Breast epithelium (tissue), 4 donors: Measurements from ENCODE around the gene ANTXR1. TPM values are rescaled to one million over a fixed set of nuclear protein-coding genes. Genes with fewer than 3 reads are reported as not detected.
"Not testable (repeated sequence)": the region's sequence is repeated elsewhere in the genome, so short reads cannot be mapped to it uniquely, and the experiment has no call there.

Experiments used
- DNase-seq, 2 donors: peaks; one replicate each; pipeline ENCODE4 v3.0.0-alpha.2; 2019; ENCODE audit warnings: low spot score in 2 of 2
- H3K27ac ChIP-seq, 2 donors: fragments of 200-600 bp; sonication (generic) in 1 of 2; one replicate each; pipeline ENCODE4 v1.5.1; 2016 to 2019; ENCODE audit warnings: mild to moderate bottlenecking in 1 of 2
- H3K27me3 ChIP-seq, 2 donors: fragments of 200-600 bp; sonication (generic) in 1 of 2; one replicate each; pipeline versions ENCODE4 v1.5.1 to v1.6.0; 2017 to 2019; ENCODE audit warnings: control low read depth in 1 of 2, mild to moderate bottlenecking in 1 of 2
- H3K36me3 ChIP-seq: fragments of 200-600 bp; one replicate; pipeline ENCODE4 v1.5.1; 2019
- H3K4me1 ChIP-seq, 2 donors: fragments of 200-600 bp; sonication (generic); one replicate each; pipeline ENCODE4 v1.5.1; 2016 to 2019; ENCODE audit warnings: control low read depth in 1 of 2
- H3K4me3 ChIP-seq, 3 donors: fragments of 200-600 bp; sonication (generic); 1 replicate in 2 of 3; 2 replicates in 1 of 3; pipeline ENCODE4 v1.5.1; 2016 to 2019; ENCODE audit warnings: mild to moderate bottlenecking in 3 of 3, moderate library complexity in 2 of 3
- H3K9me3 ChIP-seq, 2 donors: fragments of 200-600 bp; sonication (generic) in 1 of 2; one replicate each; pipeline ENCODE4 v1.5.1; 2016 to 2019; ENCODE audit warnings: control low read depth in 1 of 2
- CTCF ChIP-seq, 3 donors: fragments of 450-650 bp; IDR thresholded peaks; one replicate each; pipeline ENCODE4 v1.5.1; 2016 to 2017; ENCODE audit warnings: antibody characterized with exemption in 3 of 3, mild to moderate bottlenecking in 3 of 3, moderate library complexity in 3 of 3
- POLR2A ChIP-seq: fragments of 450-650 bp; IDR thresholded peaks from one replicate; pipeline ENCODE4 v1.6.1; 2016; ENCODE audit warnings: antibody characterized with exemption, mild to moderate bottlenecking, moderate library complexity
- POLR2AphosphoS5 ChIP-seq, 3 donors: sonication (generic); formaldehyde crosslinking; IDR thresholded peaks; one replicate each; pipeline ENCODE4 v1.6.1; 2017; ENCODE audit warnings: antibody characterized with exemption in 3 of 3
- intact Hi-C: fragments of 100-400 bp; cut with DNase I; formaldehyde crosslinking; loops from one replicate; pipeline ENCODE4 v1.15.1; 2023; ENCODE audit warnings: low total_unique reads
- total RNA-seq, 3 donors: library from RNA; depleted of rRNA; stranded (reverse); fragments of >200 nt; gene quantifications; one replicate each; pipeline ENCODE4 v1.1.0, GENCODE V29; 2016

ANTXR1 gene
- total RNA-seq, 3 donors from 2014 or later = 52.7 to 72.8 (median 68.8) TPM

GRCh38 chr2:69255760-69256159 lies 242.8 kb downstream of the ANTXR1 start:
- H3K27ac ChIP-seq = no peak overlapping the region
- TF ChIP-seq CTCF (IDR thresholded peaks at IDR 0.05) (no peak), POLR2A (no peak), POLR2AphosphoS5 (IDR thresholded peaks at IDR 0.05) (no peak)
- no peak overlapping the region for H3K4me3 ChIP-seq
- no peaks in the 10 kb centered on the region for H3K36me3 ChIP-seq
- DNase-seq = no peak
- no peaks in the 10 kb centered on the region for H3K27me3 ChIP-seq
- H3K9me3 ChIP-seq = peaks cover 9 to 14% of the 10 kb centered on the region in 2 donors
- H3K4me1 ChIP-seq = peaks cover 0 to 11% of the 10 kb centered on the region in 2 donors
- intact Hi-C loops = no loop called here

GRCh38 chr2:69259994-69260591 lies 247.1 kb downstream of the ANTXR1 start:
- H3K27me3 ChIP-seq, H3K4me3 ChIP-seq, H3K36me3 ChIP-seq, intact Hi-C loops, H3K4me1 ChIP-seq, H3K27ac ChIP-seq, DNase-seq: not testable (repeated sequence)
- H3K9me3 ChIP-seq = peaks cover 11 to 15% of the 10 kb centered on the region in 2 donors

GRCh38 chr2:69260666-69261065 lies 247.7 kb downstream of the ANTXR1 start:
- no peaks in the 10 kb centered on the region for H3K27me3 ChIP-seq
- no peak overlapping the region for H3K4me3 ChIP-seq
- TF ChIP-seq CTCF (IDR thresholded peaks at IDR 0.05) (no peak), POLR2AphosphoS5 (IDR thresholded peaks at IDR 0.05) (no peak), POLR2A (no peak)
- no peaks in the 10 kb centered on the region for H3K4me1 ChIP-seq
- no peak for DNase-seq
- H3K9me3 ChIP-seq = peaks cover 11 to 15% of the 10 kb centered on the region in 2 donors
- H3K36me3 ChIP-seq = no peaks in the 10 kb centered on the region
- H3K27ac ChIP-seq = no peak overlapping the region
- intact Hi-C loops = no loop called here

- no peak for TF ChIP-seq CTCF (IDR thresholded peaks at IDR 0.05)
- TF ChIP-seq POLR2AphosphoS5 (IDR thresholded peaks at IDR 0.05) = no peak
- TF ChIP-seq POLR2A = no peak
- no peak for DNase-seq
- Histone ChIP-seq H3K27me3 (no peaks in the 10 kb centered on the region), H3K36me3 (no peaks in the 10 kb centered on the region), H3K4me3 (no peak overlapping the region), H3K27ac (no peak overlapping the region), H3K9me3 (no peaks in the 10 kb centered on the region), H3K4me1 (no peaks in the 10 kb centered on the region)
- intact Hi-C loops = no loop called here
Measured at GRCh38 chr2:69269330-69269729, 256.4 kb downstream of the ANTXR1 start.

DNA sequence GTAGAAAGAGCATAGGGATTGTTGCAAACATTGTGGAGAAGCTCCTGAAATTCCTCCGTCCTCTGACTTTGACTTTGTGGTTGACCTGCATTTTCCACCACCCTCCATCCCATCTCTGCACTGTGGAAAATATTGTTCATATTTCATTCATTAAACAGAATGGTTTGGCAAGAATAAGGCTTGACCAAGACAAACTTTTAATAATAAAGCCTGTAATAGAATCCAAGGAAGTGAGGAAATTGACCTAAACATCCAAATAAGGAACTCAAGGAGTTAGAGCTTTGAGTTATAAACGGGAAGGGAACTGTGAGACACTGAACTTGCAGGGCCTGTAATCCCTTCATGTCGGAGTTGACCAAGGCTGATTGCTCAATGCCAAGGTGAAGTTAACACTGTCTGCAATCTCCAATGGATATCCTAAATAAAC lies 258.9 kb downstream of the ANTXR1 start:
- Histone ChIP-seq H3K36me3 (no peaks in the 10 kb centered on the region), H3K27ac (peak overlapping the region; percentile 2 to 71), H3K4me3 (no peak overlapping the region), H3K4me1 (no peaks in the 10 kb centered on the region), H3K27me3 (no peaks in the 10 kb centered on the region), H3K9me3 (no peaks in the 10 kb centered on the region)
- TF ChIP-seq CTCF (IDR thresholded peaks at IDR 0.05) = no peak
- TF ChIP-seq POLR2A = no peak
- no peak for DNase-seq
- intact Hi-C loops = no loop called here
